Measurements from ENCODE around the gene MEIOSIN.

DNA sequence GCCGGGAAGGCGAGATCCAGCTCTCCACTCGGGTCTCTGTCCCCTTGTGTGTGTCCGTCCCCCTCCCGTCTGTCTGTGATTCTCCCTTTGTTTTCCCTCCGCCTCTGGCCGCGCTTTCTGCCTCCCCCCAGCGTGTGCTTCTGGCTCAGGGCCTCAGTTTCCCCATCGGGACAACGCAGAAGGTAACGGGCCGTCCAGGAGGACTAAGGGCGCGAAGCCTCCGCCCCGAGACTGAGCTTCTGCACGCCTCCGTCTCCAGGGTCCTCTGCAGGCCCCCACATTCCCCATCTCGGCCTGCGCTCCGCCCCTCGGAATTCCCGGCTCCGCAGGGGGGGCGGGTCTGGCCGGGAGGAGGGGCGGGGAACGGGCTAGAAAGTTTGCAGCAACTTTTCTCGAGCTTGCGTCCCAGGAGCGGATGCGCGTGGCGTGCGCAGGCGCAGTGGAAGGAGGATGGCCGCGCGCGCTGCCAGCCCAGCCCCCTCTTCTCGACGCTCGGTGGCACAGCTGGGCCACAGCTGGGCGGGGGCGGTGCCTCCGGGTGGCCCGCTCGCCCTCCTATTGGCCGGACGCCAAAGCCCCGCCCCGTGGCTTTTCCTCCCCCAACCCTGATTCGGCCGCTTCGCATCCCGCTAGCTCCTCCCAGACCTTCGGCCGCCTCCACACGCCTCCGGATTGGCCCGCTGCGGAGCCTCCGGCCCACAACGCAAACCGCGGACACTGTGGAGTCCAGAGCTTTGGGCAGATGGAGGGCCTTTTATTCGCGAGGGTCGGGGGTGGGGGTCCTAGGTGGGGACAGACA, 35.9 kb downstream of the MEIOSIN start, which contains the start of gene SIX5:
- TF ChIP-seq POLR2A (IDR thresholded peaks at IDR 0.05; ENCODE audit: low read length) = peak; percentile 42
- TF ChIP-seq GATA1 (IDR thresholded peaks at IDR 0.05; ENCODE audit: low read depth, low read length) = no peak
